Cardiac fibroblast (primary cell): ENCODE results near the gene GFRA1.

Experiments
- DNase-seq, 2 donors: peaks; one replicate each; pipeline versions ENCODE4 v3.0.0 to v3.0.0-alpha.2; 2010; ENCODE audit warnings: low read depth in 2 of 2
- H3K4me3 ChIP-seq, 2 donors: replicated peaks in 1 of 2; 1 replicate in 1 of 2; 2 replicates in 1 of 2; pipeline ENCODE4 v1.5.1; 2011; ENCODE audit warnings: low read depth in 2 of 2, low read length in 2 of 2, mild to moderate bottlenecking in 2 of 2, moderate library complexity in 1 of 2
- CTCF ChIP-seq: IDR thresholded peaks from one replicate; pipeline ENCODE4 v1.5.1; 2011; ENCODE audit warnings: low read depth, mild to moderate bottlenecking, low read length, inconsistent platforms

The GFRA1 gene

GRCh38 chr10:116287906-116288501 is 15.0 kb upstream of the GFRA1 start:
- TF ChIP-seq CTCF: peak; percentile 59
- H3K4me3 ChIP-seq: no peak overlapping the region
- DNase-seq: peak; percentile 72 to 73

GRCh38 chr10:116286626-116287200 is 13.7 kb upstream of the GFRA1 start:
- TF ChIP-seq CTCF: no peak
- no peak for DNase-seq
- H3K4me3 ChIP-seq: no peak overlapping the region

GRCh38 chr10:116281775-116282174 is 8.8 kb upstream of the GFRA1 start:
- TF ChIP-seq CTCF: no peak
- DNase-seq: no peak
- H3K4me3 ChIP-seq: no peak overlapping the region

- no peak for DNase-seq
- no peak overlapping the region for H3K4me3 ChIP-seq
- TF ChIP-seq CTCF: no peak
Measured at GRCh38 chr10:116278846-116279245, 5.8 kb upstream of the GFRA1 start.

GRCh38 chr10:116276981-116277380 is 4.0 kb upstream of the GFRA1 start:
- TF ChIP-seq CTCF: no peak
- DNase-seq: no peak
- H3K4me3 ChIP-seq: no peak overlapping the region

- TF ChIP-seq CTCF: no peak
- no peak overlapping the region for H3K4me3 ChIP-seq
- no peak for DNase-seq
Measured at GRCh38 chr10:116274064-116274904, 1.3 kb upstream of the GFRA1 start.
